Effector CD8-positive, alpha-beta T cell (primary cell): ENCODE data around the gene GPR15.

Source experiments
- DNase-seq: peaks from one replicate; lab custom pipeline; 2025; lab: John Stamatoyannopoulos, UW
- total RNA-seq, 4 experiments: gene quantifications; one replicate each; lab custom pipeline; 2026; lab: John Stamatoyannopoulos, UW

GPR15 gene
- total RNA-seq = 15.4 to 68.6 (median 25.1) reads per million in 4 experiments

DNA sequence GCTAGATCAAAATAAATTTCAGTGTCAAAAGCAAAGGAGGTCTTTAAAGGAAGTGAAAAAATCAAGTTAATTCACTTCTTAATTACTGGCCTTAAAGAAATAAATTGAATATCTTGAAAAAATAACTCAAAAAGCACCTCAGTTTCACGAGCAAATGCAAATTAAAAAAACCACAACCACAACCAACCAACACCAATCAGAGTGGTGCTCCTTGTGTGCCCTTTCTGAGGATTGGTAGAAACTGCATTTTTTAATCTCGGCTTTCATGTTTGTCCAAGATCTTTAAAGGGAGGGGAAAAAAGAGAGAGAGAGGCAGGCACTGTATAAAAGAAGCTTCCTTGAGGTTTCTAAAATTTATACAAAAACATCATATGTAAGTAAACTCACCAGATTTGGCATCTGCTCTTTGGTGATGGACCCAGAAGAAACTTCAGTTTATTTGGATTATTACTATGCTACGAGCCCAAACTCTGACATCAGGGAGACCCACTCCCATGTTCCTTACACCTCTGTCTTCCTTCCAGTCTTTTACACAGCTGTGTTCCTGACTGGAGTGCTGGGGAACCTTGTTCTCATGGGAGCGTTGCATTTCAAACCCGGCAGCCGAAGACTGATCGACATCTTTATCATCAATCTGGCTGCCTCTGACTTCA lies at the start of gene GPR15:
GPR15 (plus strand) TSS at position 357 of the 653 bp plus-strand sequence; CDS start at position 413, 56 bp downstream.
- no peak for DNase-seq

GRCh38 chr3:98482717-98483482 lies 48.9 kb upstream of the GPR15 start:
- DNase-seq = no peak

DNA sequence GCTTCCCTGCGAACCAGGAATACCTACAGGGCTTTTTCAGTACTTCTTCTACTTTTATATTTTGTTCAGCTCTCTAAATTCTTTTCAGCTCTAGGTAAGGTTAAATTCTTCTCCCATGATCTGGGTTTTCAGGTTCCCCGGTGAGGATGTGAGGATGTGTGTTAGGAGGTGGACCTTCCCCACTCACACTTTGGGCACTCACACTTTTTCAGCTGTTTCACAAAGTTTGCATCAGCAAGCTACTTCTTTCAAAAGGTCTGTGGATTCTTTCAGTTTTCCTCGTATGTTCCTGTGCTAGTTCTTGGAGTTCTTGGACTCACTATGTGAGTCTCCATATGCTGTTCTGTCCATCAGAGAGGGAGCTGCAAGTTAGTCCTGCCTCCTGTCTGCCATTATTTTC lies 48.2 kb upstream of the GPR15 start:
- no peak for DNase-seq

DNA sequence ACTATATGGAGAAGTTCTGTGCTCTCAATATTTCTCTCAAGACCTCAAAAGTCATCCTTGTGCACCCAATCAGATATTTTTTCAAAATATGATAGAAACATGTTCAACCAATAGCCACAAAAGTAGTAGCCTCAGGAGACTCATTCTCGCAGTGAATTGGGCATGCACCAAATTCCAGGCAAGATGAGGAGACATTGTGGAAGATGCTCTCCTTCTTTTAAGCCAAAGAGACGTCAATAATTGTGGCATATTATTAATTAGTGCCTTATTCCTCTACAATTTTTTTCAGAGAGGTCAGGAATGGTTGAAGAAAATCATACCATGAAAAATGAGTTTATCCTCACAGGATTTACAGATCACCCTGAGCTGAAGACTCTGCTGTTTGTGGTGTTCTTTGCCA lies 34.4 kb upstream of the GPR15 start, which contains the start of gene OR5K2:
OR5K2 (plus strand) TSS at position 301 of the 400 bp plus-strand sequence; CDS start at position 301, 0 bp downstream.
- DNase-seq = no peak

DNA sequence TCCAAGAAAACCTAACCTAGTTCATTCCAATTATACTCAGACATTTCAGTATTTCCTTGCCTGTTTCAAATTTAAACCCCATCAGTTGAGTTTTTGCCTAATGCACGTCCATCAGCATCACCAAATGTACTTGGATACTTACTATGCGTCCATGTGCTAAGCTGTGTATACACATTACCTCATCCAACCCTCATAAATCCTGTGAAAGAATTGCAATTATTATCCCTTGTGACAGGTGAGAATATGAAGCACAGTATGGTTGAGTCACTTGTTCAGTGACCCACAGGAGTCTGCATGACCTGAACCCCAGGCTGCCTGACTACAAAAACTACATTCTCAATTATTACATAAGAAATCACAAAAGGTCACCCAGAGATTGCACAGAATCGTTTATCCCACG lies 31.8 kb upstream of the GPR15 start:
- DNase-seq = no peak

DNA sequence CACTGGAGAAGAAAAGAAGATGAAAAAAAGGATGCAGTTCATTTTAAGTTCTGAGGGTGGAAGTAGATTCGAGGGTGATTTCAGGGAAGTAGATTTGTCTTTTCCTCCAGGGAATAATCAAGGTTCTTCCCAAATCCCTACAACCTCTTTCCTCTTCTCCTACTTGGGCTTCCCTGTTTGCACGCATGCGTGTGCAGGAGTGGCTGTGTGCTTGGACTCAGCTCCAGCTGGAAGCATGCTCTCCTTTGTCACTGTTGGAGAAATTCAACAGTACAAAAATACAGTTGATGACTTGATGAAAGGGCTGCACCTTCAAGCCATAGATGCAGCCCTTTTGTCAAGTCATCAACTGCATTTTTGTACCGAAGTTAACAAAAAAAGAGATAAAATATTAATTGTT lies 30.5 kb upstream of the GPR15 start:
- DNase-seq = no peak

DNA sequence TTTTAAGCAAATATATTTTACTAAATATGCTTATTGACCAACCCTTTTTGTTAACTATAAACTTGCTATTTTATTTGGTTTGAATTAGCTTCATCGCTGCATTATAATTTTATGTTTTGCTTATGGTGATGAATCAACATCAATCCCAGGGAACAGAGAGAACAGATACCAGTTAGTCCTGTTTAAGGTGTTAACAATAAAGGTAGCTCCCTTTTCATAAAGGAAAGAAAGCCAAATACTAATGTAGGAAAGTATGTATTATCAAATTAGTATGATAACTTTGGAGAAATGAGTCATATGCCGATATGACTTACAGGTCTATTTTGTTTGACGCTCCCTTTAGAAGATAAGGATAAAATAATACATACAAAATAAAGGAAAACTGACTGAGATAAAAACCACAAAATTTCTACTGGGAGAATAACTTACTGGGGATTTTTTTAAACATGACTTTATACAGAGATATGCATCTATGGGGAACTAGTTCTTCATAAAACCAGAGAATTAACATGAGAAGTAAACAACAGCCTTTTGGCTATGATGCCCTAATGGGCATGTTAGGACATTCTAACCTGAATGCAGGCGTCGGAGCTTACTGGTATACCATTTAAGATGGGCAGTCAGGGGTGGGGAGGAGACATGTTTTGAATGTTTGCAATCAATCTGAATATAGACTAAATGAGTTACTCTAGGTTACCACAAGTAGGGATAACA lies 29.8 kb upstream of the GPR15 start:
- DNase-seq = no peak

DNA sequence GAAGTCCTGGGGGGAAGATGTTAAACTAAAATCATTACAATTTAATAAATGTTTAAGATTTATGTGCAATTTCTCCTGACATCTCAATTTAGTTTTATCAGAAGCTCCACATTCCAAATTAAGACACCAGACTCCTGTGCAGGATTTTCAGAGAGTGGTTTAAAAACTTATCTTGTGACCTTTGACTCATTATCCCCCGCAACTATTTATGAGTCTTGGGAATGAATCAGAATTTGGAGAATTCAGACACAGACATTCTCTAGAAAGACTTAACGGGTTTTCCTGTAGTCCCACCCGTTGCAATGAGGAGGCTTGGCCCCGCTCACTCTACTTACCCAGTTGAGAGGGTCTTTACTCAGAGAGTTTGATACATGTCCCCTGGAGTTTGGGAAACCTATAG lies 27.2 kb upstream of the GPR15 start:
- no peak for DNase-seq

DNA sequence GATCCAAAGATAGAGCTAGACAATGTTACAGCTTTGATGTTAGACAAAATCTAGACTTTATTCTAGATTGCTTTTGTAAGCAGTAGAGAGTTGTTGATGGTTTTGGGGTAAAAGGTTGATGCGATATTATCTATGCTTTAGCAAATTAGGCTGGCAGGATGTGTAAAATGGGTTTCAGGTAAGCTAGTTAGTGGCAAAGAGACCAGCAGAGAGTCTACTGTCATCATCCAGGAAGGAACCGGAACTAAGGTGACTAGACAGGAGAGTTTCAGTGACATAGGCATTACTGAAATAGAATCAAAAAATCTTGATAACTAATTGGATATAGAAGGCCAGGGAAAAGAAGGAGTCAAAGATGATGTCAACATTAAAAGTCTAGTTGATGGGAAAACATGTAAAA lies 23.2 kb upstream of the GPR15 start:
- no peak for DNase-seq

DNA sequence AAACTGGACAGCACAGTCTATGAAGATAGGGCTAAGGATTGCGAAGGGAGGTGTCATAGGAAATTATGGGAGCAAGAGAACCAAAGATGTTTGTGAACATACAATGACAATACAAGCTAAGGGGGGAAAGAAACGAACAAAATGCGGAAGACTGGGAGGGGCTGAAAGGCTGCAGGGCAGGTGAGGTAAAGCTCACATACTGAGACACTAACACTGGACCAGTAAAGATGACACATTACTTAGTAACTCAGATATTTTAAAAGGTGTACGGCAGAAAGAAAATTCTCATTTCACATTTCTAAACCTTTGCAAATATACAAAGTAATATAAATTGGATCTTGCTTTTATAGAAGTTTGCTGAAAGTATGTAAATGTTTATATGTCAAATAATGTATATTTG lies 19.2 kb upstream of the GPR15 start:
- DNase-seq = no peak

- DNase-seq = no peak
Observed at GRCh38 chr3:98513091-98513511, 18.7 kb upstream of the GPR15 start.

DNA sequence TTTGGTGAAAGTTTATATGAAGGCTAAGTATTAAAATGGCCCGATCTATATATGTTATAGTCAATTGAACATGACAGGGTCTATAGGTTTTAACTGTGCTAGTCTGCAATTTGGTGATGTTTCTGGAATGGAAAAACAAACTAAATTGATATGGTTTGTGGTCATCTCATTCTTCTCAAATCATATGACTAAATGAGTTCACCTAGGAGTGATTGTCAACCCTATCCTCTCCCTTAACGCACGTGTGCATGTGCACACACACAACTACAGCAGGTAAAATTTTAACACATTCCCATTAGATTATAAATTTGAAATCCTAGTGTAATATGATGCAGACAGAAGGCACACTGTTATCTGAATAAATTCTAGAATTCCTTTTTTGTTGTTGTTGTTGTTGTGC lies 18.0 kb upstream of the GPR15 start:
- no peak for DNase-seq

DNA sequence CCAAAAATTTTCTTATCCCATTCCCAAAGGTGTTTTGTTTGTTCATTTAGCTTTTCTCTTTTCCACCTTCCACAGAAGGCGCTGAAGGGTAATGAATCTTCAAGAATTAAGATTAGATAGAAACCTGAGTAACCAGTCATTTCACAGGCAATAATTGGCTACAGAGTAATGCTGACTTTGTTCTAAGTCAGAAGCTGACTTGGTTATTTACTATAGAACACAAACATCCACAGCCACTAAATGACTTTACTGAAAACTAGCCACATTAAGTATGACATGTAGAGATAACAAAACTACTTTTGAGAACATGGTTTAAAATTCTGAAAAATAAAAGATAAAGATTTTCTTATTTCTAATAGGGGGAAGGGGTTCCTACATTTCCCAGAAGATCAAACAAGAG lies 16.8 kb upstream of the GPR15 start:
- DNase-seq = no peak

GRCh38 chr3:98518816-98519215 lies 13.0 kb upstream of the GPR15 start:
- DNase-seq = no peak

GRCh38 chr3:98519351-98519750 lies 12.4 kb upstream of the GPR15 start:
- no peak for DNase-seq

DNA sequence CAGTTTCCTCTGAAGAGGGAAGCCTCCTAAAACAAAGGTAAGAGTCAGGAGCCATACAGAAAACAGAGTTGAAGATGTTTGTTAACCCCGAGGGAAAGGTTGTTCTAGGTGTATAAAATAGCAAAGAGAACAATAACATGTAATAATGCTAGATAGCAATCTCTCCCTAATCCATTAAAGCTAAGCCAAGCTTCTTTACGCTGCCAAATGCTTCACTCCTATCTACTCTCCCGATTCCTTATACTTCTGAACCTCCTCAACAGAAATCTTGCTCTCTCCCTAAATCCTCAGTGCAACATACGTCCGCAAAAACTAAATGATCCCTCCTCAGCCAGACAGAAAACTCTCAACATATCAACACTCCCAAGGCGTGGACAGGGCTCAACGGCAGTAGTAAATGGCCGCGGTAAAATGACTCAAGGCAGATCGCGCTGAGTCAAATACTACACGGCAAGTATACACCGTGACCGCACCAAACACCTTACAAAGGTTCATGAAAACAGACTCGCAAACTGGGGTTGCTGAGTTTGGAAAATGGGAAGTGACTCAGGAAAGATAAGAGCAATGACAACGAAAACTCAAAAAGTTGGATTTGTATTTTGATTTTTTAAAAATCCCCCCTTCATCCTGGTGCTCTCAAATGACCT lies 9.8 kb upstream of the GPR15 start:
- peak; percentile 1 for DNase-seq

- peak; percentile 92 for DNase-seq
Observed at GRCh38 chr3:98522544-98523281, 9.1 kb upstream of the GPR15 start, which contains the start of gene CLDND1. Gene CLDND1, minus strand, starts transcription at chr3:98522902. Its CDS starts 1,478 bp downstream, at chr3:98521424.

DNA sequence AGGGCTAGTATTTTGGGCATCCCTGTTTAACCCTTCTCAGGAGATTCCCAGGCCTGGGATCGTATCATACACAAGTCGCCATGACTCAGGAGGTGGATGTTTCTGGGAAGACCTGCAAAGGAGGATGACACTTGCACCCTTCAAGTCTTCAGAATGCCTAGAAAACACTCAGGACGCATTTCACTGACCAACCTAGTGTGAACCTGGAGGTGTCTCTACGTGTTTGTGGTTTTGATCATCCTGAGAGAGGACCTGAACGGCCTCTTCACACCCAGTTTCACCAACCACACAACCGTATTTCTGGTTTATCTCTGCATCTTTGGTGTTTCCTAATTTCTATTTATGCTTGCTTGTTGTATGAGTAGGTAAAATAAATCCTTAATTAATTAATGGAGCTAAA lies 6.3 kb upstream of the GPR15 start:
- no peak for DNase-seq

DNA sequence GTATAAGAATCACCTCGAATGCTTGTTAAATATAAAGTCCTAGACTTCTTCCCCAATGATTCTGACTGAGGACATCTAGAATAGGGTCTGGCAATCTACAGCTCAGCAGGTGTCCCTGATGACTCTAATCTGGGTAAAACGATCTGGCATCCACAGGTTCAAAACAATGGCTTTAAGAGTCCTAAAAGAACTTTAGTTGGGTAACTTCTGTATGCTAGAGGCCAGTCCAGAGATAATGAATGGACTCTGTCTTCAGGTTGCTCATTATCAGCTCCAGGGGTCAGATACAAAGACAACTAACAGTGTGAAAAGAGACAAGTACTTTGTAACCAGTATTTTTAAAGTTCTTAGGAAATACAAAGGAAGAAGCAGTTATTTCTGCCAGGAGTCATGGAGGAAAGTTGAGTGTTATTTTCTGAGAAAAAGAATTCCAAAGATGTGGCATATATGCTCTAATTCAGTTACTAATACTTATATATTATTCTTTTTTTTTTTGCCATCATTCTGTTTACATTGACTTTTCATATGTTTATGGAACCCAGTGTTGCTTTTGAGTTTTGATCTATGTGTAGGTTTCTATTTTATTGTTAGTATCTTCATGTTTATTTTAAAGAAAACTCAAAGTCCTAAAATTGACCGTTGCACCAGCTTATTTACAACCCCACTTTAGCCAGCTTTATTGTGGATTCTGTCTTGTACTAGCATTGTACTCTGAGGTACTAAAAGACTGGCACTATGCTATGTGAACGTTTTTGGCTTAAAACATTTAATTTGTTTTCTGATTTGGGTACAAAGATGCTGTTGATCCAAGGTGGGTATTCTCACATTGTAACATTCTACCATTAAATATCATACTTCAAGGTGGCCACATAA lies 3.1 kb upstream of the GPR15 start:
- no peak for DNase-seq

DNA sequence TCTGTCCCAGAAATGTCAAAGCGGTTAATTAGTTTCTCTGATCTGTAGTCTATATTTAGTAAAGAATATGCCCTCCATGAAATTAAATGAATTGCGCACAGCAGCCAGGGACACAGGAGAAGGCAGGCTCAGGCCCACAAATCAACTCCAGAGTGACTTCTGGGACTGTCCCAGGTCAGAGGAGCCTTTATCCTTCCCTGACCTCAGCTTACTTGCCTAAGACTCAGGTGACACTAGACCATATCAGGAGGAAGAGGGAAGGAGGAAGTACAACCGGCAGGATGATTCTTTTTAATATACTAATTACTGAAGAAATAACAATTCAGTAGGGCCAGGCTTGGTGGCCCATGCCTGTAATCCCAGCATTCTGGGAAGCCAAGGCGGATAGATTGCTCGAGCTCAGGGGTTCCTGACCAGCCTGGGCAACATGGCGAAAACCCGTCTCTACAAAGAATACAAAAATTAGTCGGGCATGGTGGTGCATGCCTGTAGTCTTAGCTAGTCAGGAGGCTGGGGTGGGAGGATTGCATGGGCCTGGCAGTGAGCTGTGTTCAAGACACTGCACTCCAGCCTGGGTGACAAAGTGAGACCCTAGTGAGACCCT lies 1.8 kb upstream of the GPR15 start:
- DNase-seq = no peak
